Activated CD8-positive, alpha-beta T cell treated with anti-CD3 and anti-CD28 coated beads, Interleukin-2, amount 10 ng/mL, durations not matched to agents 7 days and 5 days (primary cell): ENCODE data around the gene CKAP4. TPM values are rescaled to one million over a fixed set of nuclear protein-coding genes. Genes with fewer than 3 reads are reported as not detected.
"Not testable (repeated sequence)": the region's sequence is repeated elsewhere in the genome, so short reads cannot be mapped to it uniquely, and the experiment has no call there.

Source experiments
- ATAC-seq: fragments of 150-1000 bp; cut with Tn5 transposase; one replicate; pipeline ENCODE4 v1.10.0; 2021; ENCODE audit warnings: moderate library complexity
- CTCF ChIA-PET: fragments of 350-600 bp; sonication (Branson Sonifier 250); formaldehyde crosslinking; loops from one replicate; lab custom pipeline; 2021; ENCODE audit warnings: antibody characterized with exemption; lab: Charles Lee
- POLR2A ChIA-PET: fragments of 350-600 bp; sonication (Branson Sonifier 250); formaldehyde crosslinking; loops from one replicate; lab custom pipeline; 2021; ENCODE audit warnings: antibody characterized with exemption; lab: Charles Lee
- DNase-seq: peaks from one replicate; pipeline ENCODE4 v3.0.0-alpha.2; 2020
- H3K27ac Mint-ChIP-seq: one replicate; pipeline ENCODE4 v1.8.0; 2021; ENCODE audit warnings: mild to moderate bottlenecking, mixed read lengths
- H3K27me3 Mint-ChIP-seq: one replicate; pipeline ENCODE4 v1.8.0; 2021; ENCODE audit warnings: low read depth, mixed read lengths
- H3K36me3 Mint-ChIP-seq: one replicate; pipeline ENCODE4 v1.8.0; 2021; ENCODE audit warnings: low read depth, mixed read lengths
- H3K4me1 Mint-ChIP-seq: one replicate; pipeline ENCODE4 v1.8.0; 2021; ENCODE audit warnings: low read depth, mixed read lengths
- H3K4me3 Mint-ChIP-seq: one replicate; pipeline ENCODE4 v1.8.0; 2021; ENCODE audit warnings: mild to moderate bottlenecking, mixed read lengths
- H3K9me3 Mint-ChIP-seq: one replicate; pipeline ENCODE4 v1.8.0; 2022; ENCODE audit warnings: mixed read lengths; ENCODE audit not compliant: insufficient read depth
- total RNA-seq, 2 experiments: library from RNA; stranded (reverse); gene quantifications; one replicate each; pipeline ENCODE4 v1.2.3, GENCODE V29; 2021

The CKAP4 gene
- total RNA-seq, 2 experiments from 2014 or later = 0.47 to 0.52 TPM

DNA sequence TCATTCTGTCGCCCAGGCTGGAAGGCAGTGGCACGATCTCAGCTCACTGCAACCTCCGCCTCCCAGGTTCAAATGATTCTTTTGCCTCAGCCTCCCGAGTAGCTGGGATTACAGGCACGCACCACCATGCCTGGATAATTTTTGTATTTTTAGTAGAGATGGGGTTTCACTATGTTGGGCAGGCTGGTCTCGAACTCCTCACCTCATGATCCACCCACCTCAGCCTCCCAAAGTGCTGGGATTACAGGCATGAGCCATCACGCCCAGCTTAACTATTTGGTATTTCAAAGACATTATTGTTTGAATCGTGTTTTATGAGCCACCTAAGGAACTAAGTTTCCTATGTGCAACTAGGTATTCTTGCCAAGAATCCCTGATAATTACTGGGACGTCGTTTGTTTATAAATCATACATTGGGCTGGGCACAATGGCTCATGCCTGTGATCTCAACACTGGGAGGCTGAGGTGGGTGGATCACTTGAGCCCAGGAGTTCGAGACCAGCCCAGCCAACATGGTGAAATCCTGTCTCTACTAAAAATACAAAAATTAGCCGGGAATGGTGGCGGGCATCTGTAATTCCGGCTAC is 38.8 kb upstream of the CKAP4 start:
- H3K4me3 Mint-ChIP-seq, H3K27me3 Mint-ChIP-seq, H3K27ac Mint-ChIP-seq, ATAC-seq, POLR2A ChIA-PET, H3K9me3 Mint-ChIP-seq, H3K36me3 Mint-ChIP-seq, CTCF ChIA-PET, DNase-seq: not testable (repeated sequence)
- peaks cover 10% of the 10 kb centered on the region for H3K4me1 Mint-ChIP-seq

DNA sequence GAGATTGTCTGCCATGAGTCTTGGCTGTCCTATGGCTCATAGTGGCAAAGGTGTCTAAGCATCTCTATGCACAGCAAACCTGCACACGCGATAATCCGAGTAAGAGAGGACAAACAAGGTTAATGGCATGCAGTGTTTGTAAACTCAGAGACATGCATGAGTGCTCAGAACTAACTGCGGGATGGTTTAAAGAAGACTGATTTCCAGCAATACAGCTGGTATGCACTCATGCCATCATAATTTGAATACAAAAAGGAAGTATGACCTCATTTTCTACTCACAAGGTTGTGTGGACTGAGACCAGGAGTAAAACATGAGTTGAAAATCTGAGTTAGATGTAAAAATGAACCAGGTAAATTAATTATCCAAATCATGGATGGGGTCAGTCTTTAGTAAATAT is 38.2 kb upstream of the CKAP4 start:
- no peak for ATAC-seq
- Mint-ChIP-seq H3K27me3 (peaks cover 6% of the 10 kb centered on the region), H3K9me3 (no peaks in the 10 kb centered on the region), H3K4me1 (peaks cover 10% of the 10 kb centered on the region), H3K36me3 (peaks cover 3% of the 10 kb centered on the region), H3K4me3 (no peak overlapping the region), H3K27ac (no peak overlapping the region)
- no peak for DNase-seq
- CTCF ChIA-PET = interaction anchor here (4.8 to 9.2 kb wide), 2 partner anchors 57 to 63 kb away, joined by 48 to 167 read pairs; no protein-coding TSS in a partner anchor
- POLR2A ChIA-PET = no interaction called here

DNA sequence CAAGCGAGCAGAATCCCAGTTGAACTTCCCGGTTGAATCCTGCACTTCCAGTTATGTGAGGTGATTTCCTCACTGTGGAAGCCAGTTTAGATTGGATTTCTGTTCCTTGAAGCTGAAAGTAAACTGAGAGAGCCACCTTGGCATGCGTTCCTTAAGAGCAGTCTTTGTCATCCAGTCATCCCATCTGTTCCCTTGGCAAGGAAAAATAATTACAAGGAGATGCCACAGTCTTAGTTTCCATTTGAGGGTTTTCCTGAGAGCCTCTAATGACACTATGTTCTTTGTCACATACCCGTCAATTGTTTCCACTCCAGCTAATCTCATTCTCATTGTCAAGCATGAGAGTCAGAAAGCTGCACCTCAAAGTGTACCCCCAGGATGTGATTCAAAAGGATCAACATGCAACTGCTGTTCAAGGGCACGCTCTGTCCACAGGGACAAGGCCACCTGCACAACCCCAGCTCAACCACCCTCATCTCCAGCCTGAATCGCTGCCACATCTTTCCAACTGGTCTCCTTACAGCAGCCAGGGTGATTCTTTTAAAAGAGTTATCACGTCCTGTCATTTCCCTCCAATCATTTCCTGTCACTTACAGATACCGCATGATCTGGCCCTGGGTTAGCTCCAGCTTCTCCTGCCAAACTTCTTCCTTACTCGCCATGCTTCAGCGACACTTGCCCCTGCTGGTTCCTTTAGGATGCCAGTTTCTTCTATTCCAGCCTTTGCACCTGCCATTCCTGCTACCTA is 36.7 kb upstream of the CKAP4 start:
- POLR2A ChIA-PET = no interaction called here
- no peak overlapping the region for H3K27ac Mint-ChIP-seq
- no peaks in the 10 kb centered on the region for H3K9me3 Mint-ChIP-seq
- H3K36me3 Mint-ChIP-seq = peaks cover 3% of the 10 kb centered on the region
- CTCF ChIA-PET = interaction anchor here (0.7 to 9.2 kb wide), 5 partner anchors 16 to 1324 kb away, joined by 3 to 167 read pairs (median 23); no protein-coding TSS in a partner anchor
- DNase-seq = no peak
- no peak for ATAC-seq
- H3K4me3 Mint-ChIP-seq = no peak overlapping the region
- peaks cover 10% of the 10 kb centered on the region for H3K27me3 Mint-ChIP-seq
- peaks cover 10% of the 10 kb centered on the region for H3K4me1 Mint-ChIP-seq

DNA sequence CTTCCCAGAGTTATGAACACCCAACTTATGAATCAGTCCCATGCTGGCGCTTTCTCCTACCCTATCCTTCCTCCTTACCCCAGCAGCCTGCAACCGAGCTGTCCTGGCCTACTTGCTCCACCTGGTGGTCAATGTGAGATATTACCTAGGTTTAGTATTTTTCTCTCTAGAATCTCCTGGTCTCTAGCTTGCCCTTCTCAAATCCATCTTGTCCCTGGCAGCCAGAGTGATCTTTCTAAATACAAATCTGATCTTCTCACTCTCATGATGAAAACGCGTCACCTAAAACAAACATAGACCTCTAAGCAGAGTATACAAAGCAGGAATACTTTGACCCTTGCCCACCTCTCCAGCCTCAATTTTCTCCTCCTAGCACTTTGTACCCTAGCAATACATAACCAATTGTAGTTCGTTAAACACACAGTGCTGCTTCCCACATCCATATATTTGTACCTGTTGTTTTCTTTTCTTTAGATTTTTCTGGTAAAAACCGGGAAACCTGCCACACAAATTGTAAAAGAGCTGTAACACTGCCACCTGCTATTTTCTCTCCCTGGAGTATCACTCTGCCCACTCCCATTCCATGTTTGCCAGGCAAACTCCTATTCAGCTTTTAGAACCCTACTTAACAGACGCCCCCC is 34.8 kb upstream of the CKAP4 start:
- ATAC-seq = peak; percentile 61
- ChIA-PET CTCF (interaction anchor here (0.6 to 9.2 kb wide), 23 partner anchors 10 to 862 kb away, joined by 3 to 167 read pairs (median 6); no protein-coding TSS in a partner anchor), POLR2A (interaction anchor here (0.6 kb wide), 1 partner anchor 66 kb away, joined by 3 read pairs; no protein-coding TSS in a partner anchor)
- DNase-seq = peak; percentile 59
- Mint-ChIP-seq H3K4me1 (peaks cover 10% of the 10 kb centered on the region), H3K27ac (no peak overlapping the region), H3K9me3 (no peaks in the 10 kb centered on the region), H3K27me3 (peaks cover 15% of the 10 kb centered on the region), H3K36me3 (peaks cover 3% of the 10 kb centered on the region), H3K4me3 (no peak overlapping the region)

DNA sequence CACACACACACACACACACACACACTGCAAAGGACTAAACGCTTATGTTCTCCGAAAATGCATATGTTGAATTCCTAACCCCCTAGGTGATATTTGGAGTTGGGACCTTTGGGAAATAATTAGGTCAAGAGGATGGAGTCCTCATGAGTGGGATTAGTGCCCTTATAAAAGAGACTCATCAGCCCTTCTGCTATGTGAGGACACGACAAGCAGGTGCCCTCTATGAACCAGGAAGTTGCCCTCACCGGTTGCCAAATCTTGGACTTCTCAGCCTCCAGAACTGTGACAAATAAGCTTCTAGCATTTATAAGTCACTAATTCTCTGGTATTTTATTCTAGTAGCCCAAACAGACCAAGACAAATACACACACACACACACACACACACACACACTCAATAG is 34.0 kb upstream of the CKAP4 start:
- Mint-ChIP-seq H3K4me1 (peaks cover 10% of the 10 kb centered on the region), H3K36me3 (peaks cover 3% of the 10 kb centered on the region), H3K4me3 (no peak overlapping the region), H3K9me3 (no peaks in the 10 kb centered on the region), H3K27me3 (peaks cover 15% of the 10 kb centered on the region), H3K27ac (no peak overlapping the region)
- CTCF ChIA-PET = interaction anchor here (1.0 to 9.2 kb wide), 13 partner anchors 9 to 59 kb away, joined by 3 to 167 read pairs (median 9); no protein-coding TSS in a partner anchor
- POLR2A ChIA-PET = no interaction called here
- no peak for ATAC-seq
- no peak for DNase-seq

DNA sequence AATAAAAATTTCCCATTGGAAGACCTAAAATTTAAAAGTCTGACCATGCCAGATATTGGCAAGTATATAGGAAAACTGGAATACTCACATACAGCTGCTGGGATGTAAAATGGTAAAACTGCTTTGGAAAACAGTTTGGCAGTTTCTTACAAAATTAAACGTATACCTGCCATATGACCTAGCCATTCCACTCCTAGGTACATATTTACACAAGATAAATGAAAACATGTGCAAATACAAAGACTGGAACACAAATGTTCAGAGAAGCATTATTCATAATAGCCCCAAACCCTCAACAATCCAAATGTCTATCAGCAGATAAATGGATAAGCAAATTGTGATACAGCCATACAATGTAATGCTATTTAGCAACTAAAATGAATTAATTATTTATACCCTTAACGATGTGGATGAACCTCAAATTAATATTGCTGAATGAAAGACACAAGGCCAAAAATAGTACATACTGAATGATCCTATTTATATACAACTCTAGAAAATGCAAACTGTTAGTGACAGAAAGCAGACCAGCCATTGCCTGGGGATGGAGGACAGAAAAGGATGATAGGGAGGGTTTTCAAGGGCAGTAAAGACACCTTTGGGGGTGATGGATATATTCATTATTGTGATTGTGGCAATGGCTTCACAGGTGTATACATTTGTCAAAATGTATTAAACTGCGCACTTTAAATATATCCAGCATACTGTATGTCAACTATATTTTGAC is 33.4 kb upstream of the CKAP4 start:
- H3K36me3 Mint-ChIP-seq = peaks cover 3% of the 10 kb centered on the region
- ATAC-seq = no peak
- CTCF ChIA-PET = interaction anchor here (1.5 to 9.2 kb wide), 8 partner anchors 12 to 76 kb away, joined by 4 to 167 read pairs (median 24); partner anchors contain the start of gene POLR3B
- H3K4me1 Mint-ChIP-seq = peaks cover 10% of the 10 kb centered on the region
- POLR2A ChIA-PET = no interaction called here
- DNase-seq = no peak
- no peak overlapping the region for H3K27ac Mint-ChIP-seq
- H3K9me3 Mint-ChIP-seq = no peaks in the 10 kb centered on the region
- peaks cover 15% of the 10 kb centered on the region for H3K27me3 Mint-ChIP-seq
- no peak overlapping the region for H3K4me3 Mint-ChIP-seq

DNA sequence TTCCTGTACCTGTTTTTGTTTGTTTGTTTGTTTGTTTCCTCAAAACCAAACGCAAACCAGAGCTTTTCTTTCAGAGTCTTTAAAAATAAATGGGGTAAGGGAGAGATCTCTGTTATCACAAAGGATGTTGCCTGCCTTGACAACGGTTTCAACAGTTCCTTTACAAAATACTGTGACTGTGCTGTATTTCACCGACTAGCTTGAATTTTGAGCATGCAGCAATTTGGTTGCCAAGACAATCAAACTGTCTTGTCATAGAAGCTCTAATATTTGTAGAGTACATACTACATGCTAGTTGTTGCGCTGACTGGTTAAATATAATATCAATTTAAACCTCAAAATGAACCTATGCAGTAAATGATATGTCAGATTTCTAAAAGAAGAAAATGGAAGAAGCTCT is 32.3 kb upstream of the CKAP4 start:
- CTCF ChIA-PET = interaction anchor here (0.9 to 9.2 kb wide), 6 partner anchors 11 to 696 kb away, joined by 3 to 167 read pairs (median 14); partner anchors contain the start of gene POLR3B
- no peak for DNase-seq
- peaks cover 3% of the 10 kb centered on the region for H3K36me3 Mint-ChIP-seq
- peaks cover 18% of the 10 kb centered on the region for H3K27me3 Mint-ChIP-seq
- no peaks in the 10 kb centered on the region for H3K9me3 Mint-ChIP-seq
- ATAC-seq = no peak
- peaks cover 8% of the 10 kb centered on the region for H3K4me1 Mint-ChIP-seq
- POLR2A ChIA-PET = no interaction called here
- H3K4me3 Mint-ChIP-seq = no peak overlapping the region
- no peak overlapping the region for H3K27ac Mint-ChIP-seq

DNA sequence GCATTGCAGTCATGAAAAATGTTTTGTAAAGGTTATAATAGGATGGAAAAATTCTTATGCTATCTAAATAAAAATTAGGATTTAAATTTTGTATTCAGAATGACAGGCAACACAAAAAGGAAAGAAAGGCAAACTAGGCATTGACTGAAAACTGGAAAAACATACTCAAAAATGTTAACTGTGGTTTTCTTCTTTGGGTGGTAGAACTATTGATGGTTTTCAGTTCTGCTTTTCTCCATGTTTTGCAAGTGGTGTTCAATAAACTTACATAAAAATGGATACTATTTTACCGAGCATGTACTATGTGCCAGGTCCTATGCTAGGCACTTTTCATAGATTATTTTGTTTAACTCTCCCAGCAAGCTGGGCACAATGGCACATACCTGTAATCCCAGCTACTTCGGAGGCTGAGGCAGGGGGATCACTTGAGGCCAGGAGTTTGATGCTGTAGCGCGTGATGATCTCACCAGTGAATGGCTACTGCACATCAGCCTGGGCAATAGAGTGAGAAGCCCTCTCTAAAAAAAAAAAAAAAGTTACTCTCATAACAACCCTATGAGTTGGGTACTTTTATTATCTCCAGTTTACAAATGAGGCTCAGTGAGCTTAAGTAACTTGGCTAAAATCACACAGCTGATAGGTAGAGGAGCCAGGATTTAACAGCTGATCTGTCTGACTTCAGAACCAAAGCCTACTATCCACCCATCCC is 28.4 kb upstream of the CKAP4 start:
- no peaks in the 10 kb centered on the region for H3K36me3 Mint-ChIP-seq
- ChIA-PET CTCF (interaction anchor here (0.6 kb wide), 1 partner anchor 49 kb away, joined by 3 read pairs; no protein-coding TSS in a partner anchor), POLR2A (no interaction called here)
- H3K4me1 Mint-ChIP-seq = no peaks in the 10 kb centered on the region
- H3K9me3 Mint-ChIP-seq = no peaks in the 10 kb centered on the region
- no peak for ATAC-seq
- peaks cover 13% of the 10 kb centered on the region for H3K27me3 Mint-ChIP-seq
- DNase-seq = no peak
- no peak overlapping the region for H3K4me3 Mint-ChIP-seq
- no peak overlapping the region for H3K27ac Mint-ChIP-seq

DNA sequence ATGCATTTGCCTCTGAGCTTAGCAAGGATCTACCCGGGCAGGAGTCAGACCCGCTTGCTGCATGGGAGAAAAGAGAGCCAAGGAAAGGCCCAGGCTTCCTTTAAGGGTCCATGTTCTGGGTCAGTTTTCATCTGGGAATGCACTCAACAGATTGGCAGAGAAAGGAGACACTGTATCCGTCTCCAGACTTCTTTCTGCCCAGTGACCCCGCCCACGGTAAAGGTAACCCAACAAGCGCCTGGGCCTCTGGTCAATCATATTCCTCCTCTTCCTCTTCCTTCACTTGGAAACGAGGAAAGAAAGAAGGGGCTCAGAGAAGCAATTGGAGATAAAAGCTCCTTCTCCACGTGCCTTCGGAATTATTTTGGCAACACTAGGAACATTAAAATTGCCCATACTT is 27.6 kb upstream of the CKAP4 start:
- ChIA-PET POLR2A (no interaction called here), CTCF (no interaction called here)
- Mint-ChIP-seq H3K4me1 (no peaks in the 10 kb centered on the region), H3K9me3 (no peaks in the 10 kb centered on the region), H3K27me3 (peaks cover 18% of the 10 kb centered on the region), H3K36me3 (no peaks in the 10 kb centered on the region), H3K27ac (no peak overlapping the region), H3K4me3 (no peak overlapping the region)
- ATAC-seq (no peak), DNase-seq (no peak)

DNA sequence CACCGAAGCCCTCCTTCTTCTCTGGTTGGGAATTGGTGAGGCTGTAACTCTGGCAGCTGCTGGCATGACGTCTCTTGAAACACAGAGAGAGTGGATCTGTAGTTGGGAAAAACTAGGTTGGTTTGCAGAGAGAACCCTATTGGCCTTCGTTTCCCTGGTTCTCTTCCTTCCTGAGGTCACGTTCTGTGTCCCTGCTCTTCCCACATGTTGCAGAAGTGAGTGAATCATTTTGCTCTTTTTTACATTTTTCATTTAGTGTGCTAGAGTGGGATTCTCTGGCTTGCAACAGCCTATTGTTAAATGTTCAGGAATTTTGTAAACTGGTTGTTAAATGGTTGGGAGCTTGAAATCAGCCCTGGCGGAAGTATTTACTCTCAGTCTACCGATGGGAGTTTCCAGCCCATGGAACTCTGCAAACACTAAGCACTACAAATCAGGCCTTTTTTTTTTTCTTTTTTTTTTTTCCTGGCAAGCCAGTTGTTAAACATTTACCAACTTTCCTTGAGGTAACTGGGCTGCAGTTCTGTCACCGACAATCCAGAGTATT is 26.8 kb upstream of the CKAP4 start:
- no peak overlapping the region for H3K27ac Mint-ChIP-seq
- ATAC-seq (no peak), DNase-seq (no peak)
- no peaks in the 10 kb centered on the region for H3K9me3 Mint-ChIP-seq
- ChIA-PET POLR2A (no interaction called here), CTCF (no interaction called here)
- H3K27me3 Mint-ChIP-seq = peaks cover 15% of the 10 kb centered on the region
- no peaks in the 10 kb centered on the region for H3K4me1 Mint-ChIP-seq
- no peak overlapping the region for H3K4me3 Mint-ChIP-seq
- H3K36me3 Mint-ChIP-seq = no peaks in the 10 kb centered on the region

DNA sequence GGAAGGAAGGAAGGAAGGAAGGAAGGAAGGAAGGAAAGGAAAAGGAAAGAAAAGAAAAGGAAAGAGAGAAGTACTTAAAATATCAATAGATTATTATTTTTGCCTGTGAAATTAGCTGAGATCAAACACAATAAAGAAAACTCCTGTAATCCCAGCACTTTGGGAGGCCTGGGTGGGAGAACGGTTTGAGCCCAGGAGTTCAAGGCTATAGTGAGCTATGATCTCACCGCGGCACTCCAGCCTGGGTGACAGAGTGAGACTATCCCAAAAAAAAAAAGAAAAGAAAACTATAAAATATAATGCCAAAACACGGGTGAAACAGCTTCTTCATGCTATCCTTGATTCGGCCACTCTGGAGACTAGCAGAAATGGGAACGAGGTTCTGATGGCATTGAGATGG is 26.2 kb upstream of the CKAP4 start:
- H3K9me3 Mint-ChIP-seq = no peaks in the 10 kb centered on the region
- H3K4me1 Mint-ChIP-seq = peaks cover 5% of the 10 kb centered on the region
- CTCF ChIA-PET = no interaction called here
- H3K4me3 Mint-ChIP-seq = no peak overlapping the region
- no peaks in the 10 kb centered on the region for H3K36me3 Mint-ChIP-seq
- H3K27ac Mint-ChIP-seq = no peak overlapping the region
- no peak for ATAC-seq
- DNase-seq = no peak
- POLR2A ChIA-PET = no interaction called here
- peaks cover 15% of the 10 kb centered on the region for H3K27me3 Mint-ChIP-seq
